ENCODE results near the gene SPIRE2.
"Not testable (repeated sequence)": the region's sequence is repeated elsewhere in the genome, so short reads cannot be mapped to it uniquely, and the experiment has no call there.

SPIRE2 gene

DNA sequence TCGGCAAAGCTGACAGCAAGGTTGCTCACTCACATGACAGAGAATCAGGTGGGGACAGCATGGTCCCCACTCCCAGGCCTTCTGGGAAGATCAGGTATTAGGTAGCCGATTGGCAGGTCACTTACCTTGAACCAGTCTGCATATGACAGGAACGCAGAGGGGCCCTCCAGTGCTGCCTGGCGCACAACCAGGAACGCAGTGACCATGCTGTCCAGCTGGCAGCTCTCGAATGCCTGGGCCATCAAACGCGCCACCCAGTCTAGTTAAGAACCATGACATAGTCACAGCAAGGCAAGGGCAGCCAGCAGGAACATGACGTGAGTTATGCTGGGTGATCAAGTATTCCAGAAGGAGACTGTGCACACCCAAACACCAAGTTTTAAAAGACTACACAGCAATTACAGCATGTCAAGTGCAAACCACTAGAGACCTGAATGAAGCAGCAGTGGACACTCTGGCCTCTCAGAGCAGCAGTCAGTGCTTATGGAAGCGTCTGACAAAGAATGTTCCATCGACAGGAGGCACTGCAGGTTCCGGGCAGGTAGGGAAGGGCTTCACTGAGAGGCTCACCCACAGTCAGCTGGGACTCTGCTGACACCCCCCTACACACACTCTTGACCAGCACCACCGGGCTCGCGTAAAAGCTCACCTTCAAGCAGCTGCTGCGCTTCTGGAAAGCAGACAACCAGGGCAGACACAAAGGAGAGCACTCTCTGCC, 36.8 kb upstream of the SPIRE2 start:
- Histone ChIP-seq H3K27ac (ENCODE audit: low read depth, low read length) (no peak overlapping the region), H3K36me3 (ENCODE audit: control insufficient read depth in 1 of 2, insufficient read depth in 2 of 2, low read length in 2 of 2) (peaks cover 0 to 25% of the 10 kb centered on the region in 2 donors), H3K27me3 (ENCODE audit: control insufficient read depth in 1 of 2, insufficient read depth in 2 of 2, low read length in 2 of 2) (no peaks in the 10 kb centered on the region), H3K4me1 (ENCODE audit: control insufficient read depth in 1 of 2, insufficient read depth in 2 of 2, low read length in 2 of 2) (no peaks in the 10 kb centered on the region), H3K9me3 (ENCODE audit: control insufficient read depth in 1 of 2, low read length in 2 of 2) (no peaks in the 10 kb centered on the region), H3K4me3 (ENCODE audit: low read depth in 1 of 2, low read length in 2 of 2) (no peak overlapping the region), H3K9ac (ENCODE audit: low read depth in 1 of 2, low read length in 2 of 2) (no peak overlapping the region)

DNA sequence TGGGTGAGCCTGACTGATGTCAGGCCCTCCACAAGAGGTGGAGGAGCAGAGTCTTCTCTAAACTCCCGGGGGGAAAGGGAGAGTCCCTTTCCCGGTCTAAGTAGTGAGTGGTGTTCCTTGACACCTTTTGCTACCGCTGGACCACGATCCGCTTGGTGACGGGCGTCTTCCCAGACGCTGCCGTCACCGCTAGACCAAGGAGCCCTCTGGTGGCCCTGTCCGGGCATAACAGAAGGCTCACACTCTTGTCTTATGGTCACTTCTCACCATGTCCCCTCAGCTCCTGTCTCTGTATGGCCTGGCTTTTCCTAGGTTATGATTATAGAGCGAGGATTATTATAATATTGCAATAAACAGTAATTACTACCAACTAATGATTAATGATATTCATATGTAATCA, 35.2 kb upstream of the SPIRE2 start:
- not testable (repeated sequence) for H3K9me3 ChIP-seq (ENCODE audit: control insufficient read depth in 1 of 2, low read length in 2 of 2); H3K27ac ChIP-seq (ENCODE audit: low read depth, low read length); H3K27me3 ChIP-seq (ENCODE audit: control insufficient read depth in 1 of 2, insufficient read depth in 2 of 2, low read length in 2 of 2); H3K4me1 ChIP-seq (ENCODE audit: control insufficient read depth in 1 of 2, insufficient read depth in 2 of 2, low read length in 2 of 2); H3K9ac ChIP-seq (ENCODE audit: low read depth in 1 of 2, low read length in 2 of 2); H3K4me3 ChIP-seq (ENCODE audit: low read depth in 1 of 2, low read length in 2 of 2)
- H3K36me3 ChIP-seq (ENCODE audit: control insufficient read depth in 1 of 2, insufficient read depth in 2 of 2, low read length in 2 of 2): peaks cover 0 to 30% of the 10 kb centered on the region in 2 donors

DNA sequence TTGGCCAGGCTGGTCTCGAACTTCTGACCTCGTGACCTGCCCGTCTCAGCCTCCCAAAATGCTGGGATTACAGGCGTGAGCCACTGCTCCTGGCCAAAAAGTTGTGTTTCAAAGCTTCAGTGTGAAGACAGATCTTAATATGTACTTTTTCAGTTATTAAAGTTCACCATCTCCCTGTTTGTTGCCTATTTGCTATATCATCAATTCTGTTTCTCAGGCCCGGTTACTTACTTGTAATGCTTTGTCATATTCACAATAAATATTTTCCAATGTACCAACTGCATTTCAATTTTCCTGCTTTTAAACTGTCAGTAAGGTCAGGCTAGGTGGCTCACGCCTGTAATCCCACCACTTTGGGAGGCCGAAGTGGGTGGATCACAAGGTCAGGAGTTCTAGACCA, 34.3 kb upstream of the SPIRE2 start:
- Histone ChIP-seq H3K4me1 (ENCODE audit: control insufficient read depth in 1 of 2, insufficient read depth in 2 of 2, low read length in 2 of 2) (no peaks in the 10 kb centered on the region), H3K9ac (ENCODE audit: low read depth in 1 of 2, low read length in 2 of 2) (no peak overlapping the region), H3K4me3 (ENCODE audit: low read depth in 1 of 2, low read length in 2 of 2) (no peak overlapping the region)

DNA sequence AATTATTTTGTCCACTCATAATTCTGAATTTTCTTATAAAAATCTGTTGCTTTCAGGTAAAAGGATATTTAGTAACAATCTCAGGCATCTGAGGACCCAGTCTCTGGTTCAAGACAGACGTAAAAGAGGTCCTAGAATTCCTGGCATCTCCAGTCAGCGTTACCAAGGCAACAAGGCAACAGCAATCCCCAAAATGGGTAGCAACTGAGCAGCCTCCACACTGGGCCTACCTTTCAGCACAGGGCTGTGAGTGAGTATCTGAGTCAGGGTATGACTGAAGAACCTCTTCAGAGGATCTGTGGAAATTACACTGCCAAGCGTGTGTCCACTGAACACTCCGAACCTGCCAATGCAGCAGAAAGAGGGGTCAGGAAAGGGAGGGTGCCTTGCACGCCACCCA, 32.6 kb upstream of the SPIRE2 start:
- Histone ChIP-seq H3K9me3 (ENCODE audit: control insufficient read depth in 1 of 2, low read length in 2 of 2) (no peaks in the 10 kb centered on the region), H3K27me3 (ENCODE audit: control insufficient read depth in 1 of 2, insufficient read depth in 2 of 2, low read length in 2 of 2) (no peaks in the 10 kb centered on the region), H3K36me3 (ENCODE audit: control insufficient read depth in 1 of 2, insufficient read depth in 2 of 2, low read length in 2 of 2) (peaks cover 0 to 35% of the 10 kb centered on the region in 2 donors), H3K9ac (ENCODE audit: low read depth in 1 of 2, low read length in 2 of 2) (no peak overlapping the region), H3K27ac (ENCODE audit: low read depth, low read length) (no peak overlapping the region), H3K4me1 (ENCODE audit: control insufficient read depth in 1 of 2, insufficient read depth in 2 of 2, low read length in 2 of 2) (no peaks in the 10 kb centered on the region), H3K4me3 (ENCODE audit: low read depth in 1 of 2, low read length in 2 of 2) (no peak overlapping the region)

More for the DNA sequence above, 34.3 kb upstream of the SPIRE2 start:
- no peak overlapping the region for H3K27ac ChIP-seq (ENCODE audit: low read depth, low read length)
- H3K27me3 ChIP-seq (ENCODE audit: control insufficient read depth in 1 of 2, insufficient read depth in 2 of 2, low read length in 2 of 2): no peaks in the 10 kb centered on the region
- peaks cover 0 to 39% of the 10 kb centered on the region in 2 donors for H3K36me3 ChIP-seq (ENCODE audit: control insufficient read depth in 1 of 2, insufficient read depth in 2 of 2, low read length in 2 of 2)
- no peaks in the 10 kb centered on the region for H3K9me3 ChIP-seq (ENCODE audit: control insufficient read depth in 1 of 2, low read length in 2 of 2)

DNA sequence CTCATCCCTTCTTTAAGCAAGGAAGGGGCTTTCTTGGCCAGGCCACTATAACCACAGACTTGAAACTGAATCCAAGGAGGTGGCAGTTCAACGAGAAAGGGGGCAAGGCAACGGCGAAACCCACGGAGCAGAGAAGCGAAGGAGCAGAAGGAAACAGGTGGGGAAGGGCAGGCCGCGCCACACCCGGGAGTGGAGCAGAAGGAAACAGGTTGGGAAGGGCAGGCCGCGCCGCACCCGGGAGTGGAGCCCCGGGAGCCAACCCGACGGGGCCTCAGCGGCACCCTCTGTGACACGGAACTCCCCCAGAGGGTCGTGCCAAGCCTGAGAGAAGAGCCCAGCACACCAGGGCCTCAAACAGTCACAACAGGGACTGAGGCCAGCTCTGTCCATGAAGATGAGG, 32.2 kb upstream of the SPIRE2 start:
- Histone ChIP-seq H3K4me1 (ENCODE audit: control insufficient read depth in 1 of 2, insufficient read depth in 2 of 2, low read length in 2 of 2) (no peaks in the 10 kb centered on the region), H3K36me3 (ENCODE audit: control insufficient read depth in 1 of 2, insufficient read depth in 2 of 2, low read length in 2 of 2) (peaks cover 0 to 35% of the 10 kb centered on the region in 2 donors), H3K9me3 (ENCODE audit: control insufficient read depth in 1 of 2, low read length in 2 of 2) (no peaks in the 10 kb centered on the region), H3K4me3 (ENCODE audit: low read depth in 1 of 2, low read length in 2 of 2) (no peak overlapping the region), H3K9ac (ENCODE audit: low read depth in 1 of 2, low read length in 2 of 2) (no peak overlapping the region), H3K27me3 (ENCODE audit: control insufficient read depth in 1 of 2, insufficient read depth in 2 of 2, low read length in 2 of 2) (no peaks in the 10 kb centered on the region), H3K27ac (ENCODE audit: low read depth, low read length) (no peak overlapping the region)

DNA sequence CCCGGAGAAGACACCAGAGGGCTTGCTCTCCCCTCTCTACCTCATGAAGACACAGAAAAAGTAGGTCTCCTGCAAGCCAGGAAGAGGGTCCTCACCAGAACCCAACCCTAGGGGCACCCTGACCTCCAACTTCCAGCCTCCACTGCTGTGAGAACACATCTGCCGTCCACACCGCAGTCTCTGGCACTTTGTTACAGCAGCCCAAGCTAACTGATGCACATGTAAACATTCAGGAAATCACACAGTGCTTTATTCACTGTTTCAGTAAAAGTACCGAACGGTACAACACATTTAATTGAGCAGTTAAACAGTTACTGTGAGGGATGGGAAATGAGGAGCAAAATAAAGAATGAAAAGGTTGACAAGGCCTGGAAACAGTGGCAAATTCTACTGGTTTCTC, 30.1 kb upstream of the SPIRE2 start:
- Histone ChIP-seq H3K36me3 (ENCODE audit: control insufficient read depth in 1 of 2, insufficient read depth in 2 of 2, low read length in 2 of 2) (peaks cover 0 to 27% of the 10 kb centered on the region in 2 donors), H3K4me3 (ENCODE audit: low read depth in 1 of 2, low read length in 2 of 2) (no peak overlapping the region), H3K9me3 (ENCODE audit: control insufficient read depth in 1 of 2, low read length in 2 of 2) (no peaks in the 10 kb centered on the region), H3K27ac (ENCODE audit: low read depth, low read length) (no peak overlapping the region), H3K9ac (ENCODE audit: low read depth in 1 of 2, low read length in 2 of 2) (no peak overlapping the region), H3K27me3 (ENCODE audit: control insufficient read depth in 1 of 2, insufficient read depth in 2 of 2, low read length in 2 of 2) (no peaks in the 10 kb centered on the region), H3K4me1 (ENCODE audit: control insufficient read depth in 1 of 2, insufficient read depth in 2 of 2, low read length in 2 of 2) (no peaks in the 10 kb centered on the region)

DNA sequence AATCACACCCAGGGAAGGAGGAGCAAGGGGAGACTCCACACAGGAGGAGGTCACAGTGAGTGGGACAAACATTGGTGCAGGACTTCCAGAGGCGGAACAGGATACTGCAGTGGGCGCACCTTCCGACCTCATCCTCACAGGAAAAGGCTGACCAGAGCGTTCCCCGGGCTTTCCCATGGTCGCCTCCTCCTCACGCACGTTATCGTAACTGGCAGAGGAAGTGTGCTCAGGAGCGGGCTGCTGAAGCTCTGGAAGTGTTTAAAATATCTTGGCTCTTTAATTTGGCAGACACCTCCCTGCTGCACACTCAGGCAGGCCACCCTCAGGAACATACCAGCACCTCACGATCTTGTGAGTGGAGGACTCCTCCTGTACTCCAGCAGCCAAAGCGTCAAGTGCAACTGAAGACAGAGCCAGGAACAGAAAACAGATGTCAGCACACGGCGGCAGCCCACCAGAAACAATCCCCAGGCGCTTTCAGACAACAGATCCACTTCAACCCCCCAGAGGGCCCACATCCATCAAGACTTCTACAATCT, 29.4 kb upstream of the SPIRE2 start:
- Histone ChIP-seq H3K9ac (ENCODE audit: low read depth in 1 of 2, low read length in 2 of 2) (no peak overlapping the region), H3K27me3 (ENCODE audit: control insufficient read depth in 1 of 2, insufficient read depth in 2 of 2, low read length in 2 of 2) (no peaks in the 10 kb centered on the region), H3K36me3 (ENCODE audit: control insufficient read depth in 1 of 2, insufficient read depth in 2 of 2, low read length in 2 of 2) (peaks cover 0 to 28% of the 10 kb centered on the region in 2 donors), H3K4me1 (ENCODE audit: control insufficient read depth in 1 of 2, insufficient read depth in 2 of 2, low read length in 2 of 2) (no peaks in the 10 kb centered on the region), H3K4me3 (ENCODE audit: low read depth in 1 of 2, low read length in 2 of 2) (no peak overlapping the region), H3K27ac (ENCODE audit: low read depth, low read length) (no peak overlapping the region), H3K9me3 (ENCODE audit: control insufficient read depth in 1 of 2, low read length in 2 of 2) (no peaks in the 10 kb centered on the region)

DNA sequence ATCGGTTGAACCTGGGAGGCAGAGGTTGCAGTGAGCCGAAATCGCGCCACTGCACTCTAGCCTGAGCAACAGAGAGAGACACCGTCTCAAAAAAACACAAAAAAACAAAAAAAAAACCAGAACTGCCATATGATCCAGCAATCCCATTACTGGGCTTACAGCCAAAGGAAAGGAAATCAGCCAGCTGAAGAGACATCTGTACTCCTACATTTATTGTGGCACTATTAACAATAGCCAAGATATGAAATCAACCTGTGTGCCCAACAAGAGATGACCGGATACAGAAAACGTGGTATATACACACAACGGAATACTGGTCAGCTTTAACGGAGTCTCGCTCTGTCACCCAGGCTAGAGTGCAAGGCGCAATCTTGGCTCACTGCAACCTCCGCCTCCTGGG, 26.5 kb upstream of the SPIRE2 start:
- no peak overlapping the region for H3K4me3 ChIP-seq (ENCODE audit: low read depth in 1 of 2, low read length in 2 of 2)
- H3K36me3 ChIP-seq (ENCODE audit: control insufficient read depth in 1 of 2, insufficient read depth in 2 of 2, low read length in 2 of 2): peaks cover 0 to 22% of the 10 kb centered on the region in 2 donors
- H3K4me1 ChIP-seq (ENCODE audit: control insufficient read depth in 1 of 2, insufficient read depth in 2 of 2, low read length in 2 of 2): no peaks in the 10 kb centered on the region
- no peaks in the 10 kb centered on the region for H3K9me3 ChIP-seq (ENCODE audit: control insufficient read depth in 1 of 2, low read length in 2 of 2)
- H3K9ac ChIP-seq (ENCODE audit: low read depth in 1 of 2, low read length in 2 of 2): no peak overlapping the region
- no peak overlapping the region for H3K27ac ChIP-seq (ENCODE audit: low read depth, low read length)
- H3K27me3 ChIP-seq (ENCODE audit: control insufficient read depth in 1 of 2, insufficient read depth in 2 of 2, low read length in 2 of 2): no peaks in the 10 kb centered on the region

DNA sequence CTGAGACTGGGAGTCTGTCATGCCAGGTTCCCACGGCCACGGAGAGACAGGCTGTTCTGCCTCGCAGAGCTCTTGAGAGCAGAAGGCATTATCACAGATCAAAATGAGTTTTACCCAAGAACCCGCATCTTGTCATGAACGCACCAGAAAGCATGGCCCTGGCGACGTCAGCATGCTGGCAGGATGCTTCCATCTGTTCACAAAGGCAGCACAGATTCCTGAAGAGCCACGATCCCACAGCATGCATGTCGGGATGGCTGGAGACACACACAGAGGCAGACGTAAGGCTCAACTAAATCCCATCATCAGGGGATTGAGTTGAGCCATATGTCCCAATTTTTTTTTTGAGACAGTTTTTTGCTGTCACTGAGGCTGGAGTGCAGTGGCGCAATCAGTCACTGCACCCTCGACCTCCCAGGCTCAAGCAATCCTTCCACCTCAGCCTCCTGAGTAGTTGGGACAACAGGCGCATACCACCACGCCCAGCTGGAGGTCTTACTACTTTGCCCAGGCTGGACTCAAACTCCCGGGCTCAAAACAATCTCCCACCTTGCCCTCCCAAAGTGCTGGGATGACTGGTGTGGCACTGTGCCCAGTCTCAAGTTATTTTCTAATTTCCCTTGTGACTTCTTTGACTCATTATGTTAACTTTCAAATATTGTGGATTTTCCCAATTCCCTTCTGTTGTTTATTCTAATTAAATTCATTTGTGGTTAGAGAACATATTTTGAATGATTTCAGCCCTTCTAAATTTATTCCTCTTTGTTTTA, 23.0 kb upstream of the SPIRE2 start:
- H3K4me1 ChIP-seq (ENCODE audit: control insufficient read depth in 1 of 2, insufficient read depth in 2 of 2, low read length in 2 of 2): no peaks in the 10 kb centered on the region
- peaks cover 0 to 11% of the 10 kb centered on the region in 2 donors for H3K36me3 ChIP-seq (ENCODE audit: control insufficient read depth in 1 of 2, insufficient read depth in 2 of 2, low read length in 2 of 2)
- H3K27ac ChIP-seq (ENCODE audit: low read depth, low read length): no peak overlapping the region
- no peak overlapping the region for H3K4me3 ChIP-seq (ENCODE audit: low read depth in 1 of 2, low read length in 2 of 2)
- H3K27me3 ChIP-seq (ENCODE audit: control insufficient read depth in 1 of 2, insufficient read depth in 2 of 2, low read length in 2 of 2): no peaks in the 10 kb centered on the region
- no peaks in the 10 kb centered on the region for H3K9me3 ChIP-seq (ENCODE audit: control insufficient read depth in 1 of 2, low read length in 2 of 2)
- no peak overlapping the region for H3K9ac ChIP-seq (ENCODE audit: low read depth in 1 of 2, low read length in 2 of 2)

DNA sequence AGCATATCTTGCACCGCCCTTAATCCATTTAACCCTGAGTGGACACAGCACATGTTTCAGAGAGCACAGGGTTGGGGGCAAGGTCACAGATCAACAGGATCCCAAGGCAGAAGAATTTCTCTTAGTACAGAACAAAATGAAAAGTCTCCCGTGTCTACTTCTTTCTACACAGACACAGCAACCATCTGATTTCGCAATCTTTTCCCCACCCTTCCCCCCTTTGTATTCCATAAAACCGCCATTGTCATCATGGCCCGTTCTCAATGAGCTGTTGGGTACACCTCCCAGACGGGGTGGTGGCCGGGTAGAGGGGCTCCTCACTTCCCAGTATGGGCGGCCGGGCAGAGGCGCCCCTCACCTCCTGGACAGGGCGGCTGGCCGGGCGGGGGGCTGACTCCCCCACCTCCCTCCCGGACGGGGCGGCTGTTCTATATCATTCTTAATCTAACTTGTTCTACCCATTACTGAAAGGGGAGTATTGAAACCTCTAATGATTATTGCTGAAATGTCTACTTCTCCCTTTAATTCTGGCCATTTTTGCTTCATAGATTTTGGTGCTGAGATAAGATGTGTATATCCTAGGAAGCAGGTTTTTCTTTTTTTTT, 21.6 kb upstream of the SPIRE2 start:
- not testable (repeated sequence) for H3K4me1 ChIP-seq (ENCODE audit: control insufficient read depth in 1 of 2, insufficient read depth in 2 of 2, low read length in 2 of 2); H3K9me3 ChIP-seq (ENCODE audit: control insufficient read depth in 1 of 2, low read length in 2 of 2); H3K27ac ChIP-seq (ENCODE audit: low read depth, low read length); H3K27me3 ChIP-seq (ENCODE audit: control insufficient read depth in 1 of 2, insufficient read depth in 2 of 2, low read length in 2 of 2); H3K4me3 ChIP-seq (ENCODE audit: low read depth in 1 of 2, low read length in 2 of 2); H3K9ac ChIP-seq (ENCODE audit: low read depth in 1 of 2, low read length in 2 of 2)
- peaks cover 0 to 11% of the 10 kb centered on the region in 2 donors for H3K36me3 ChIP-seq (ENCODE audit: control insufficient read depth in 1 of 2, insufficient read depth in 2 of 2, low read length in 2 of 2)

All from duodenal mucosa (tissue), 2 donors.